HG02943 (cell line): ENCODE data around the gene CHD5.

Experiments
- ATAC-seq: cut with Tn5 transposase; IDR thresholded peaks from one replicate; pipeline ENCODE4 v1.9.1; 2021; ENCODE audit warnings: mild to moderate bottlenecking, low read depth, moderate library complexity; ENCODE audit not compliant: unreplicated experiment

The CHD5 gene

DNA sequence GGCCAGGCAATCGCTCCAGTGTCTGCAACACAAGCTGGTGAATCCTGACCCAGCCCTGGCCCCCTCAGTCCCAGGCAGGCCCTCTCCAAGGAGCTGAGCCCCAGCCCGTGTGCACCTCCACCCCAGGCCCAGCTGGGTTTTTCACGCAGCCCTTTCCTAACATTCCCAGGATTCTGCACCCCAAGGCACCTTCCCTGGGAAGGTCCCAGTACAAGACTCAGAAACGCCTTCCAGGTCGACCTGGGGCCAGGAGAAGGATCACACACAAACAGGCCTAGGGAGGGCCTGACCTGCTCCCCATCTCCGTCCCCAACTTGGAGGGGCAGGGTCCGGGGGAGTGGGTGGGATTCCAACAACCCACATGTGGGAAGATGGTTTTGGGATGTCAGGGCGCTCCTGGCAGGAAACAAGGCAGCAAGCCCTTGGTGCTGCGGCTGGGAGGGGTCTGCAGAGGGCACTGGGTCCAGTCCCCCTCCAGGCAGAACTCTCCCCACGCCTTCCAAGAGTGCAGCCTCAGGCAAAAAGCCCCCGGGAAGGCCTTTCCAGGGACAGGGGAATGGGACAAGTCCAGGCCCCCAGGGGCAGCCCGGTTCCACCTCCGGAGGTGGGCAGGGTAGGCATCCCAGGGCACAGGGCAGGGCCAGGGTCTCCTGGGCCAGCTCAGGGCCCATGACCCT, 76.1 kb downstream of the CHD5 start:
- no peak for ATAC-seq

DNA sequence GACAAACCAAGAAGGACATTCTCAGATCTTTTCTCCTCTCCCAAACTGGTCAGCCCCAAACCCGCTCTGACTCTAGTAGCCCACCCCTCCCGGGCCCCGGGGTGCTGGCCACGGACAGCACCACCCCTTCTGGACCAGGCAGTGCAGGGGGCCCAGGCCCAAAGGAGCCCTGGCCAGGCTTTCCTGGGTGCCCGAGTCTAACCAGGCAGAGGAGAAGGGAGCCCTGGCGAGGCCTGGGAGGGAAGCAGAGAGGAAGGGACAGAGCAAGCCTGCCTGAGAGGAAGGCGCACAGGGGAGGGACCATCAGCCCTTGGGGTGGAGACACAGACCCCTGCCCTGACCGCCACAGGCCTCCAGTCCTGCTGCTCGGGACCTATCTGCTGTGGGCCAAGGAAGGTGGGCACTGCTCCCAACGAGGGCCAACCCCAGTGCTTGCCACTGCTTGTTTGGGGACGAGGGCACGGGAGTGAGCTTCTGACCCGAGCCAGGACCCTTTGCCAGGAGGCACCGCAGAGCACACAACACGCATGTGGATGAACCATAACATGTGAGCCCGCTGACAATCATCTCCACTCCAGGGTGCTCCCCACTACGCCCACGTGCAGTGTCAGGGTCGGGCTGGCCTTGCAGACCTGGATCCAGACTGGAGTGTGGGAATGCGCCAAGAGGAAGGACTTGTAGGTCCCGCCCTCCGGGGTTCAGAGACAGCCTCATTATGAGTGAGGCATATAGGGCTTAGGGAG, 76.8 kb downstream of the CHD5 start:
- no peak for ATAC-seq

DNA sequence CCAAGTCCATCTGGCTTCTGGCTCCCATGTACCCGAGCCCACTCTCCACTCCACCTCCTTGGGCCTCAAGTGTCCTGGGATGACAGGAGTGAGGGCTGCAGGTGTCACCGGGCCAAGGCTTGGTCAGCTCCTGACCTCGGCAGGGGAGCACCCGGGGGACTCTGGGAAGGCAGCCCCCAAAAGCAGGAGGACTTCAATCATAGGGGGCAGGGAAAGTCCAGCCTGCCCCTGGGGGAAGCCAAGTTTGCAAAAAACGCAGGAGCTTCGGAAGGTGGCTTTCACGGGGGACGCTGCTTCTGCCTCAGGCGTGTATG, 77.6 kb downstream of the CHD5 start:
- no peak for ATAC-seq

DNA sequence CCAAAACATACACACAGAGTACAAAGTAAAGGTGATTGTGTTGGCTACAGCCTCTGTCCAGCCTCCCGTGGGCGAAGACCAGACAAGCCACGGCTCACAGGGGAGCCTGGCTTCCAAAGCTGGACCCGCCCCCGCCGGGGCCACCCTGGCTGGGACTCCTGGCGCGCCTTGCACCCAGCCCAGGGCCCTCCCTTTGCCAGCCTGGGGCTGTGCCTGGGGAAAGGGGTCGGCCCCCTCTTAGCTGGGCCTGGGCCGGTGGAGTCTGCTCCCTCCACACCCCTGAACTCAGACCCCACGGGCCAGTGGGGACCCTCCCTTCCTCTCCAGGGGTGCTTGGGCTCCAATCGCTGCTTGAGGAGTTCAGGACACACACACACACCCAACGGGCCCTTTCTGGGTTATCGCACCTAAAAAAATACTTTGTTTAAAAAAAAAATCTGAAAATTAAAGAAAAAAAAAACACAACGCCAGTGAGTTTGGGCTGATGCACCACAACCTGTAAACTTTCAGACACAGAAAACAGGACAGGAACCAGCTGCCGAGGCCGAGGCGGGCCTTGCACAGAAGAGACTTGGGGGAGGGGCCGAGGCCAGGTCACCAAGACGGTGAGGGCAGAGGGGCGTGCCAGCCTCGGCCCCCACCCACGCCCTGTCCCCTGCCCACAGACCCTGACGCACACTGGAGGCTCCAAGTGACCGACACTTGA, 78.1 kb downstream of the CHD5 start:
- no peak for ATAC-seq

DNA sequence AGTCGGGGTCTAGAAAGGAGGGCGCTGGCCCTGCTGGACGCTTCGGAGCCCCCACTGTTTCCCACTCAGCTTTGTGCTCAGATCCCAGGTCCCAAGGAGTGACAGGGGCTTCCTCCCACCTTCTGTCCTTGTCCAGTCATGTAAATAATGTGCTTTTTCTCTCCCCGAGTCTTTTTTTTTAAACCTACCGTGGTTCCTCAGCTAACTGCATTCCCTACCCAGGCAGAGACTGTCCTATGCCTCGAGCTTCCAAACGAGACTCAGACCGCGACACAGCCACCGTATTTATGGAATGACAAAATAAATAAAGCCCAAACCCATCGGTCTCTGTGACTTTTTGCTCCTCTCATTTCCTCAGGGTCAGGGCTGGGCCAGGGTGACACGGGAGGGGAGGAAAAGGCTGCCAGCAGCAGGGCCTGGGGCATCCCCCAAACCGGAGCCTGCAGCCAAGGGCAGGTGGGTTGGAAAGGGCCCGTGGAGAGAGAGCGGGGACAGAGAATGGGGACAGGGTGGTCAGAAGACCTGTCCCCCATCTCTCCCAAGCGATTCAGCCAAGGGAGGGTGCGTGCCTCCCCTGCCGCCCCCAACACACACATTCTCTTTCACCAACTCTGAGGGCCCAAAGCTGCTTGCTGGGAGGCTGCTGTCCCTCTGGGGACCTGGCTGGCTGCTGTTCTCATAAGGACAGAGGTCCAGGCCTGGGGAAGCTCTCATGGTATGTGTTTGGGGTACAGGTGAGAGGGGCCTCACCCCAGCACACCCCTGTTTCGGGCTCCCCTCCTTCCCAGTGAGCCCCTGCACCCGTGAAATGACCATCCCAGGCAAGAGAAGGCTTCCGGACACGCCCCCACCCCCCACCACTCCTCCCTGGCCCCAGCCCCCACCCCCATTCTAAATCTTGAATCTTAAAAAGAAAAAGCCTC, 79.0 kb downstream of the CHD5 start:
- no peak for ATAC-seq

DNA sequence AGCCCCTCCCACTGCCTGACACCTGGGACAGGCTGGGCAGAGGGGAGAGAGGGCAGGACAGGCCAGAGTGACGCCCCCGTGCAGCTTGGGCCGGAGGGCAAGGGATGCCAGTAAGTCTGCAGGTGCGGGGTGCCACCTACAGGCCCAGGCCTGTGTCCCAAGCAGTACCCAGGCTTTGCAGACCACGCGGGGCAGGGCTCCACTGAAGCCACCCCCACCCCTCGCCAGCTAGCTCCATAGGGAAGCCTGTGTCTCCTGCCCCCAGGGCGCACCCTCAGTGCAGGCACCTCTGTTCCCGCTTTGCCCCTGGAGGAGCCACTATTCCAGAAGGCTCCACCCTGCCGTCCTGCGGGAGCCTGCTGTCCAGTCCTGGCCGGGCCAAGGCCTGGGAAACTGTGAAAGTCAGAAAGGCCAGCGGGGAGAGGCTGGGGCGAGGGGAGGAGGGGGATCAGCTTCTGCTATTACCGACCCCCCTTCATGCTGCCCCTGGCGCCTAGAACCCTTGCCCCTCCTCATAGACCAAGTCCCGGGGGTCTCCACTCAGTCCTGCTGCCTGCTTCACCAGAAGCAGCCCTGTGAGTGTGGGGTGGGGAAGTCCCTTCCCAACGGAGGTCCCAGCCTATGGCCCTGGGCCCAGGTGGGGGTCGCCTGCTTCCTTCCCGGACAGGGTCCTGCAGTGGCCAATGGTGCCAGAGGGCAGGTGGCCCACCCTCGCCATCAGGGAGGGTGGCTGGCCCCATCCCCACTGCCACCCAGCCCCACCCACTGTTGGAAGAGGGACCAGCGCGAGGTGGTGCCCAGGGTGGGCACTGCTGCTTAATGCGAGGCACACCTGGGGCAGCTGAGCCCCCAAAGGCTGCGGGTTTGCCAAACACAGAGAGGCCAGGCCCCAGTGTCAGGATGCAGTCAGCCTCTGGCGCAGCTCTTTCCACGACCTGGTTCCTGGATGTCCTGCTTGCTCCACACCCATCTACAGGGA, 80.0 kb downstream of the CHD5 start:
- ATAC-seq, result no peak

DNA sequence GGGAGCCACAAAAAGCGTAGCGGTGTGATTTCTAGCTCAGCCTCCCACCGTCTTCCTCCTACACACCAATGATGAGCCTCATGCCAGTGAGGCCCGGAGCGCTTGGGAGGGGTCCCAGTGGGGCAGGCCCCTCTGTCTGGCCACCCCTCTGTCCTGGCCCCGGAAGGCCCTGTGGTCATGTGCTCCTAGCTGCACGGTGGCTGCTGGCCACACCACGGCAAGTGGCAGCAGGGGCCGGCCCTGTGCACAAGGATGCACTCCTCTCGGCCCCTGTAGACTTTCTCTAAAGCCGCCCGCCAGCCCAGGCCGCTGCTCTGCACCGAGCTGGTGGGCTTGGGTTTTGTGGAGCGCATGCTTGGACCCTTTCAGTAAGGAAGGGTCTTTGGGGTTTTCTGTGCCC, 80.8 kb downstream of the CHD5 start:
- ATAC-seq, result no peak

DNA sequence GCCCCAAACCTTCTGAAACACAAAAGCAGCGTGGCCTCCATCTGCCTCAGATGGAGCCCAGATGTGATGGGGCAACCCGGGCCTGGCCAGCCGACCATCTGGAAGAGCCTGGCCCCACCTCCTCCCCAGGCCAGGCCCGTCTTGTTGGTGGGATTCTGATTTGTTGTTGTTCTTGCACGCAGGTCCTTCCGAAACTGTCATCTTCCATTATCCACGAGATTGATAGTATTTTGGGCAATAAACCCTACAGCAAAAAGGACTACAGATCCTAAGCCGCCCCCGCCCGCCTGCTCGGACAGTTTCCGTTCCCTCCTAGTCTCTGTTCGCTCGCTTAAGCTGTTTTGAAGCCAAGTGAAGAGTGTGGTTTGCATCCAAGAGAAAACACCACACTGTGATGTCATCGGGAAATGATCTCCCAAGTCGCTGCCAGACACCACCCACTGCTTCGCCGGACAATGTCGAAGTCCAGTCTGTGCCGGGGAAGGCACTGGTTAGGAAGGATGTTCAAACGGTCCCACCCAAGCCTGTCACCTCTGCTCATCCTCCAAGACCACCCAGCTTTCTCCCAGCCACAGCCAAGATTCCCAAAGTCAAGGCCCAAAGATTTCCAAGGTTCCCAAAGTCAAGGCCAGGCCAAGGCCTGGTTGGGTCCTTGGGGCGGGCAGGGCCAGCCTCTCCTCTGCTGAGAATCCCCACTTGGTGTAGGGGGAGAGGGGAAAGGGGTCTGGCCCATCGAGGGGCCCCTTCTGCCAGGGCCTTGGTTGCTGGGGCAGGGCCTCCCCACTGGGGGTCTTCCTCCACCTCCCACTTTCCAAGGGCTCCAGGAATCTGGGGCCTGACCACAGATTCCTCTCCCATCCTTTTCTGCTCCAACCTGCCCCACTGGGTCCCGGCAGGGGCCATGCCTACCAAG, 81.6 kb downstream of the CHD5 start:
- ATAC-seq, result no peak

DNA sequence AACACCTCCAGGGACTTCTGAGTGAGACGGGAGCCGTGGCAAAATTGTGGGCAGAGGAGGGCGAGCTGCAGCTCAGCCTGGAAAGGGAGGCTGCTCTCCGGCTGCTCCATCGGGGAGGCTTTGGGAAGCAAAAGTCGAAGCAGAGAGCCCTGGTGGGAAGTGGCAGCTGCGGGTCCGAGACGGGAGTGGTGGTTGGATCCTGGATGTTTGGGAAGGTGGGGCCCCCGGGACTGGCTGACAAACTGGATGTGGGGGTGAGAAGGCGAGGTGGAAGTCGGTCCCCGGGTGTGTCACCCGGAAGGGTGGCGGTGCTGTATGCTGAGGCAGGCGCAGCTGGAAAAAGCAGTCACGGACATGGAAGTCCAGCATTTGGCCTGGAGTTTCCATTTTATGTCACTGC, 82.3 kb downstream of the CHD5 start:
- ATAC-seq, result no peak

DNA sequence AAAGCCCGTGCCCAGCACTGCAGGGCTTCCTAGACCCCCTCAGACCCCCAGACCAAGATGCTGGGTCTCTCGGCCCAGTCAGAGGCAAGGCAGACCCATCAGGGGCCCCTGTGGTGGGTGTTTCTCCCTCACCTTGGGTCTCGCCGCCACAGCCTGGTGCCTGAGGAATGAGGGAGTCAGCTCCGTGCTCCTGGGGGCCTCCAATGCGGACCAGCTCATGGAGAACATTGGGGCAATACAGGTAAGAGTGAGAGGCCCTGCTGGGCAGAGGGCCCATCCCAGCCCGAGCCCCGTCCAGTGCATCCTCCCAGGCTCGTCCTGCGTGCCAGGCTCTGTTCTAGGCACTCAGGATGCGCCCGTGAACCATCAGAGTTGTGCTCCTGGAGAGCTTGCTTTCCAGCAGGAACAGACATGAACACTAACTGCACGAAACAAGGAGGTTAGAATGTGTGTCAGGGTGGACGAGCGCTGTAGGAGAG, 83.0 kb downstream of the CHD5 start:
- ATAC-seq, result no peak

DNA sequence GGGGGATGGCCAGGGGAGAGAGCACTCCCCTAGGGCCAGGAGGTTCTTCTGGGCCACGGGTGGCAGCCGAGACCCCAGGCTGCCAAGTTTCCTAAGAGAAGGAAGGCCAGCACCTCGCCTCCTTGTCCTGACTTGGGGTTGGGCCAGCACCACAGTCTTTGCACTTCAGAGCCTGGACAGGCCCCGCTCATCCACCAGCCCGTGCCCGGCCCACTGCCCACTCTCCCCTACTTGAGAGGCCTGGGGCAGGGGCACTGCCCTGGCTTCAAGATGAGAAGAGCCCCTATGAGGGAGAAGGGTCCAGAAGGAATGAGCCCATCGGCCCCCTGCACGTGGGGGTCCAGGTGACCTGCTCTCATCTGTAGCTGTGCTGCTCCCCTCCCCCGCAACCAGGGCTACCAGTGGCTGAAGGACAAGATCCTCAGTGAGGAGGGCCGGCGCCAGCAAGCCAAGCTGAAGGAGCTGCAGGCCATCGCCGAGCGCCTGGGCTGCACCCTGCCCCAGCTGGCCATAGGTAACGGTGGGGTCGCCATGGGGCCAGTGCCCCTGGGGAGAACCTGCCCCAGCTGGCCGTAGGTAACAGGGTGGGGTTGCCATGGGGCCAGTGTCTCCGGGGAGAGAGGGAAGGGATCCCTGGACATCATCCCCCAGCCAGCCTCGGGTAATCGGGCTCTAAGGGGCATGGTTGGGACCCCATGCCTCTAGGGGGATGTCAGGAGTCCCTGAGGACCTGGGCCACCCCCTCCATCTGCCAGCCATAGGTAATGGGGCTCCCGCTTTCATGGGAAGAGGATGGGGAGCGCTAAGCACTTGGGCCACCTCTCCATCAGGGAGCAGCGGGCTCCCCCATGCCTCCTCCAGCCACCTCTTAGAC, 83.6 kb downstream of the CHD5 start:
- ATAC-seq, result no peak

DNA sequence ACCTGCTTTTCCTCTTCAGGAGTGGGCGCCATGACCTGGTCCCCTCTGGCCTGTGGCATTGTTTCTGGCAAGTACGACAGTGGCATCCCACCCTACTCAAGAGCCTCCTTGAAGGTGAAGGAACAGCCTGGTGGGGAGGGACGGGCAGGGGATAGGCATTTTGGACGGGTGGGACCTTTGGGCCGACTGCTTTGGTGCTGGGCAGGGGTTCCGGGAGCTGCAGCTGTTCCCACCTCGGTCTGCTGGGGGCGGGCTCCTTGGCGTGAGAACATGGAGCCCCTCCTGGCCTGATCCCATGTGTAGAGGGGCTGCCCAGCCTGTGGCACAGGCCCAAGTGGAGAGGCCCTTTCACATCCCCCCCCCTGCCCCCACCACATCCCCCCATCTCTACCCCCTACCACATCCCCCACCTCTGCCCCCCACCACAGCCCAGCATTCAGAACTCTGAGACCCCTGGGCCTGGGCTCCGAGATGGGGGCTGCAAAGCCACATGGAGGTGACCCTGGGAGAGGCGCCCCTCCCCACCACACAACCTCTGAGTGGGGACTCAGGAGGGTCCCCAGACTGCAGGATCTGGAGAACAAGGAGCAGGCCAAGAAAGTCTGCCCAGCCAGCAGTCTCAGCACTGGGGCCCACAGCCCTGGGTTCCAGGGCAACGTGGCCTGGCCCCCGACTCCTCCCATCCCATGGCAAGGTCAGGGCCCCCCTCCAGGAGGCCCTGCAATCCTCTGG, 84.4 kb downstream of the CHD5 start:
- ATAC-seq, result no peak

DNA sequence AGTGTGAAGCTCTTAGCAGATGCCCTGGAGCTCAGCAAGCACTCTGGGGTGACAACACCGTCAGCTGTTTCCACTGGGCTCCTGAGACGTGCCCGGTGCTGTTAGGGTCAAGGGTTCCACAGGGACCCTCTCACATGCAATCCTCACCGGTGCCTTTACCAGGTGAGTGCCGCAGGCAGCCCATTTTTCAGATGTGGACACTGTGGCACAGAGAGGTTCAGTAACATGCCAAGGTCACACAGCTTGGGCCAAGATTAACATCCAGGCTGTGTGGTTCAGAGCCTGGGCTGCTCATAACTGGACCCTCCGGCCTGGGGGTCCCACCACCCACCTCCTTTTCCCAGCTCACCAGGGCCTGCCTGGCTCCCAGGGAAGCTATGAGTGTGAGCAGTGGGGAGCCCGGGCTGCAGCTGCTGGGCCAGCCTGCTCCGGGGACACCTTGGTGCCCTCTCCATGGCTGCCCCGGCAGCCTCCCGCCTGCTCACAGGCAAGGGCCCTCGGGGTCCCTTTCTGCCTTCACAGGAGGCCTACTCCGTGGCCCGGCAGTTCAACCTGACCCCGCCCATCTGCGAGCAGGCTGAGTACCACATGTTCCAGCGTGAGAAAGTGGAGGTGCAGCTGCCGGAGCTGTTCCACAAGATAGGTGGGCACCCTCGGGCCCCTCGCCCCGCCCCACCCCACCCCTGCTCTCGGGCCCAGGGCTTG, 85.2 kb downstream of the CHD5 start:
- ATAC-seq, result no peak

DNA sequence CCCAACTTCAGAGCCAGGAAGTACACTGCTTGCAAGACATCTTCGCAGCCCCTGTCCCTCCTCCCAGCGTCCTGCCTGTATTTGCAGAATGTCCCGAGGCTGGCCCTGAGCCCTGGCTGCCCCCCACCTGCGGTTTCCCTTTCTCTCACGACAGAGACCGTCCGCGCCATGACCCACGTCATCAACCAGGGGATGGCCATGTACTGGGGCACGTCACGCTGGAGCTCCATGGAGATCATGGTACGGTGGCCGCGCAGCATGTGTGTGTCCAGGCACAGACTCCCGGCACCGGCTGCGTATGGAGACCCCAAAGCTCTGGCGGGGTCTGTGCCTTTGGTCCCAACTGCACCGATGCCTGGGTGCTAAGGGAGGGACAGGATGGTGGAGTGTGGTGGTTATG, 85.9 kb downstream of the CHD5 start:
- no peak for ATAC-seq

DNA sequence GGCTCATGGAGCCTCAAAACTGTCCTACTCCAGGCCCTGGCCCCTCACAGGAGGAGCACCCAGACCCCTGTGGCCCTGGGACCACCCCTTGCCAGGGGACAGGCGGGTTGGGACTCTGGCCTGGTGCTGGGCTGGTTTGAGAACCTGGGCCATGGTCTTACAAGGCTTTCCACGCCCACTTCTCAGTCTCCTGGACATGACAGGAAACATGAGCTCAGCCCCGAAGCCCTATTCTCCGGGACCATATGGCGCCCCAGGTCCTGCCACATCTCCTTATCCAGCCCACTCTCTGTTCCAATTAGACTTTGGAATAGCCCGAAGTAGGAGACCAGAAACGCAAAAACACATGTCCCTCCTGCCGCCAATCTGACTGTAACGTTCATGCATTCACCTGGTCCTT, 86.5 kb downstream of the CHD5 start:
- ATAC-seq, result no peak

DNA sequence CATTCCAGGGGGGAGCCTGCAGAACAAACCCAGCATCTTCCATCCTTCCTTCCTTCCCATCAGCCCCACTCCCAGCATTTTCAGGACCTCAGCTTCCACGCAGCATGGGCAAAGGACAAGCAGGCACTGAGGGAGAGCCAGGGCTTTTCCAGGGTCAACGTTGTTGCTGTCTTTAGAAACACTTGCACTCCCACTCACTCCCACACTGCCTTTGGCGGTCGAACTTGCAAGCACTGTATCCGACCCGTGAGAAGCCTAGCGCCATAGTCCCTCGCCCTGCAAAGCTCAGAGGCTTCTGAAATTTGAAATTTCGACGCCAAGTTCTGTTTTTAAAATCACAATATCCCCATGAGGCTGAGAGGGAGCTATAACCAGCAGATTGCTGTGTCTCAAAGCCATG, 87.0 kb downstream of the CHD5 start:
- no peak for ATAC-seq
